Stimulated activated CD8-positive, alpha-beta memory T cell treated with anti-CD3 and anti-CD28 coated beads, Interleukin-15, amount 100 ng/mL, for 48 hours (primary cell): ENCODE results near the gene HRH4.

Experiments used
- DNase-seq, 2 donors: peaks; one replicate each; pipeline ENCODE4 v3.0.0-alpha.2; 2020; ENCODE audit warnings: low read depth in 2 of 2

The HRH4 gene

DNA sequence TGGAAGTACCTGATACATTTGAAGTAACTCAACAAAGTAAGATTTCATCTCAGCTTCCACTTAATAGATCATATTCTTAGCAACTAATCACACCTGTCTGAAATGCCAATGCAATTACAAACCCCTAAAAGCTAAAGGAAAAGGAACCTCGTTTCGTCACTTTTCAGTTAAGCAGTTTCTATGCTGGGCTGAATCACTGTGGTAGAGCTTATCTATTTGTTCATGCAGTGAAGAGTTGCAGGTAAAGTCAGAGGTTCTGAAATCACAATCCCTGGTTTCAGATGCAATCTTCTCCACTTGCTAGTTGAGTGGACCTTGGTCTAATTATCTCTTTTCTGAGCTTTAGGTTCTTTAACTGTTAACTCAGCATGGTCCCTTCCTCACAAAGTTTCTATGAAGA lies 6.3 kb downstream of the HRH4 start:
- no peak for DNase-seq

DNA sequence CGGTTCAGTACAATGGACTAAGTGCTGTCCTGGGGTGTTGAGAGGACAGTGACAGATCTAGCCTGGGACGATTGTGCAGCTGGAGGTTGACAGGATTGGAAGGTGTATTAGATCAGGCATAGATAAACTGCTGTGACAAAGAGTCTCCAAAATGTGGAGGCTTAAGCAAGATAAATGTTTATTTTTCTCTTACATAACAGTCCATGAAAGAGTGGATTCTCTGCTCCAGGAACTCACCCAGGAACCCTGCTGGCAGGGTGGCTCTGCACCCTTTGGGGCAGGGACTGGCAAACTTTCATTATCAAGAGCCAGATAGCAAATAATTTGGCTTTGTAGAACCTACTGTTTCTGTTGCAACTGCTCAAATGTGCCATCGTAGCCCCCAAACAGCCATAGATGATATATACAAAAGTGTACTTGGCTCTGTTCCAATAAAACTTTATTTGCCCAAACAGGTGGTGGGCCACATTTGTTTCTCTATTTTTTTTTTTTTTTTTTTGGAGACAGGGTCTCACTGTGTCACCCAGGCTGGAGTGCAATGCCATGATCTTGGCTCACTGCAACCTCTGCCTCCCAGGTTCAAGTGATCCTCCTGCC lies 9.7 kb downstream of the HRH4 start:
- no peak for DNase-seq

DNA sequence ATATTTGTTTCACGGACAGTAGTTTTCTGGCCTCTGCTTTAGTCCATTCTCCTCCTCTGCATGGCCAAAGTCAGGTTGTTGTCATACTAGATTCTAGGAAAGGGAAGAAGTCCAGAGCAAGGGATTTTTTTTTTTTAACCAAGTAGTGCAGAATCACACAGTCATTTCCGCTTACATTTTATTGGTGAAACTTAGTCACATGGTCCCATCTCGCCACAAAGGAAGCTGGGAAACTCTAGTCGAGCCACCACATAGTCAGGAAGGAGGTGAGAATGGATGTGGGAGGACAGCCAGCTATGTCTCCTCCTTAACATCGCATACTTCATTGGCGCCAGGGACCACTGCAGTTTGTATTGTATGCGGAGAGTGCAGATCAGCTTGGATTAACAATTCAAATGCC lies 10.4 kb downstream of the HRH4 start:
- DNase-seq, result no peak

DNA sequence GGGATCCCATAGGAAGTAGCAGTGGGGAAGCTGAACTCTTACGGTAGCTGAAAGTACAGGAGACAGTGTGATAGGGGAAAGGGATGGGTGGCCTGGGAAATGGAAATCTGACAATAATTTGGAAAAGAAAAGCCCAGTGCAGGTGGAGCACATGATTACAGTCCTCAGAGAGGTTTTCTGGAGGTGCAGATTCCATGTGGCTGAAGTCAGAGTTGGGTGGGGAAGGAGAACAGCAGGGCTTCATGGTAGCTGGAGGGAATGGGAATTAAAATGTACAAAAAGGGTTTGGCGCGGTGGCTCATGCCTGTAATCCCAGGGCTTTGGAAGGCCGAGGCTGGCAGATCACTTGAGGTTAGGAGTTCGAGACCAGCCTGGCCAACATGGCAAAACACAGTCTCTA lies 12.2 kb downstream of the HRH4 start:
- no peak for DNase-seq

DNA sequence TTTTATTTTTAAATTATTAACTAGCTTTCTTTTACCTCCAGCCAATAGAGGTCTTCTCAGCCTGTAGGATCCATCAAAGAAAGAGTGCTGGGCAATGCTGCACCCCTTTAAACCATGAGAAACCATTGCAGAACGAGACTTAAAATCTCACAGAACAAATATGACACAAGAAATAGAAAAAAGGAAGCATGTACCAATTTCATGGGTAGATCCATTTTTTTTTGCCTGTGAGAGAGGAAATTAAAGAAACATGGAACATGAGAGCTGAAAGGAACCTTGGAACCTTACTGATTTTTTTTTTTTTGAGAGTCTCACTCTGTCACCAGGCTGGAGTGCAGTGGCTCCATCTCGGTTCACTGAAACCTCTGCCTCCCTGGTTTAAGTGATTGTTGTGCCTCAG lies 14.0 kb downstream of the HRH4 start:
- no peak for DNase-seq

DNA sequence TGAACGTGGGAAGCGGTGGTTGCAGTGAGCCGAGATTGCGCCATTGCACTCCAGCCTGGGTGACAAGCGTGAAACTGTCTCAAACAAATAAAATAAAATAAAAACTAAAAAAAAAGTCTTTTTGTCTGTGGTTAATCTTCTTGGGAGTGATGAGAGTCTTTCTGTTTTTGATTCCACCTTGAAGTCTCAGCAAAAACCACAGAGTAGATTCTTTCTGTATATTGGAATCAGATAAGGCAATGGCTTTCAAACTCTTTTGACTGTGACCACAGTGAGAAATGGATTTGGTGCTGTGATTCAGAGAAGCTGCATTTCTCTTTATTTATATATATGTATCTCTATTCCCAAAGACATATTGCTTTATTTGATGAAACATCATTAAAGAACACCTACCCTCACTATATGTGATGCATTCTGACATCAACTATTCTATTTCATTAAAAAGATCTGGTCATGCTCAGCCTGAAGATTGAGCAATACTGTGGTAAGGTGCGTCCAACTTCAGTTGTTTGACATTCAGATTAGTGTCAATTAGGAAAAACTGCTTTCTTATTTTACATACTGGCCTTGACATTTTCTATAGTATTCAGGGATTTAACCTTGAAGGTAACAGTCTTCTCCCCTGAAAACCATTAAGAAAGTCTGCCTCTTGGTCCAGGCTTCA lies 15.6 kb downstream of the HRH4 start:
- no peak for DNase-seq

DNA sequence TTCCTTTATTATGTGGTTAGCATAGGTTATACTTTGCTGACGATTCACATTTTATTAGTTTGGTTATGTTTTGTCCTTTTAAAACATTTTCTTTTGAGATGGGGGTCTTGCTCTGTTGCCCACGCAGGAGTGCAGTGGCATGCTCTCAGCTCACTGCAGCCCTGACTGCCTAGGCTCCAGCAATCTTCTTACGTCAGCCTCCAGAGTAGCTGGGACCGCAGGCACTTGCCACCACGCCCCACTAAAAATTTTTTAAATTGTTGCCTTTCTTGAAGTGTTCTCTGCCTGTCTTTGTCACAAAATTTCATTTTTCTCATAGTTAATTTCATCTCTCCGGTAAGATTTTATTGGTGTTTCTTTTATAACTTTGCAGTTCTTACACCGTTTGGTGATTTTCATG lies 18.9 kb downstream of the HRH4 start:
- DNase-seq, result no peak

DNA sequence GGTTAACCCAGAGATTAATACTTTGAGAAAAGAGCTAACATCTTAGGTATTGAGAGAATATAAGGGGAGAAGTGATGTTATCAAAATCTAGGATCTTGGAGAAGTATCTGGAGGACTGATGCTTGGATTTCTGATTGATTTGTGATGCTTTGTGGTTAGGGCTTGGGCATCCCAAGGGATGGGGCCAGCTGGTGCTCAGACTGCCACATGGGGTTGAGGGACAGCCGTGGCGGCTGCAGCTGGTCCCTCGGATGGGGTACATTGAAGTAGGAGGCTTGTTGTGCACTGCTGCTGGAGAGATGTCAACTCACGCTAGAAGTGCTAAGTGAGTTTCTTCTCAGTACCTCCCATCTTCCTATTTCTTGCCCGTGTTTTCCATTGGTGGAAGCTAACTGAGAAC lies 22.4 kb downstream of the HRH4 start:
- DNase-seq, result no peak

DNA sequence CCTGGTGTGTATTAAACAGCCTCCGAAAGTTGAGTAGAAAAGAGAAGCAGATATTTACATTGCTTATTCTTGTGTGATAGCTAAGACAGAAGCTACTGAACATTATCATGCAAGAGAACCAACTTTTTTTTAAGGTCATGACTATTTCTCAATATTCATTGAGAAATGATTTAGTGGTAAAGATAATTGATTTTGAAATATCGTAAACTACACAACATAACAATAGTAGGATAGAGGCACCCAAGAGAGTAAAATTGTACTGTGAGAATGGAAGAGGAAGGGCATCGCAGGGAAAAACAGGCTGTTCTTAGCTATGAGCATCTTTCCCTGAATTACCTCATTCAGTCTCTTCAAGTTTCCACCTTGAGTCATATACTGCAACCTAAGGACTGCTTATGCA lies 25.2 kb downstream of the HRH4 start:
- DNase-seq, result no peak

DNA sequence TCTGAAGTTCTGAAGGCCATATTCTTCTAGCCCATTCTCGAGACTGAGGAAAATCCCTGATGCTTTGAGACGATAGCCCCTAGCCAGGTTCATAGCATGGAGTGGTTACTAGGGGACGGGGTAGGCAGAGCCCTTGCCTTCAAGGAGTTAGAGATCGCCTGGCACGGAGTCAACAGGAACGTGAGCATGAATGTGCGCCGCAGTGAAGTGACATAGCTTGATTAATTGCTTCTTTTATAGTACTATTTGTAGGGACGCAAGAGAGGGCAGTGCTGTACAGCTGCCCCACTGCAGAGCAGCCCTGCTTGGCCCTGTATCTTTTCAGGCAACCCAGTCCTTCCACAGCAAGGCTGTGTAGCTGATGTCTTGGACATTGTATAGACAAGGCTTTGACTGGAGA lies 26.2 kb downstream of the HRH4 start:
- DNase-seq, result no peak

DNA sequence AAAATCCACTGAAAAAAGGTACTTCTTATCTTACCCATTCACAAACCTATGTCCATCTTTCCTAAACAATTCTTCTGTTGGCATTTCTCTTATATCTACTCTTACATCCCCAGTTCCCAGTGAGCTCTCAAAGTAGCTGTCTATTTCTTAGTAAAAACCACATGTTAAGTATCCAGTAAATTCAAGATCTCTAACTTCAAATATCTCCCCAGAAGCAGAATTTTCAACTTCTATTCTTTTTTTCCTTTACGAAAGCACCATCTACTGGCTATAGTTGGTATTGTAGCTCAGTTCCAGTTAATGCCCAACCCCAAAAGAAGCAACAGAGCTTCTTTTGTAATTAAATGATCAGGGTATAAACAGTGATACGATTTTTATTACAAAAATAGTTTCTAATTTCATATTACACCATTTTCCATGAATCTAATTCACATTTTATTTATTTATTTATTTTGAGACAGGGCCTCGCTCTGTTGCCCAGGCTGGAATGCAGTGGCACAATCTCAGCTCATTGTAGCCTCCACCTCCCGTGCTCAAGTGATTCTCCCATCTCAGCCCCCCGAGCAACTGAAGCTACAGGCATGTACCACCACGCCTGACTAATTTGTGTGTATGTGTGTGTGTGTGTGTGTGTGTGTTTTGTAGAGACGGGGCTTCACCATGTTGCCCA lies 28.5 kb downstream of the HRH4 start:
- DNase-seq, result no peak

DNA sequence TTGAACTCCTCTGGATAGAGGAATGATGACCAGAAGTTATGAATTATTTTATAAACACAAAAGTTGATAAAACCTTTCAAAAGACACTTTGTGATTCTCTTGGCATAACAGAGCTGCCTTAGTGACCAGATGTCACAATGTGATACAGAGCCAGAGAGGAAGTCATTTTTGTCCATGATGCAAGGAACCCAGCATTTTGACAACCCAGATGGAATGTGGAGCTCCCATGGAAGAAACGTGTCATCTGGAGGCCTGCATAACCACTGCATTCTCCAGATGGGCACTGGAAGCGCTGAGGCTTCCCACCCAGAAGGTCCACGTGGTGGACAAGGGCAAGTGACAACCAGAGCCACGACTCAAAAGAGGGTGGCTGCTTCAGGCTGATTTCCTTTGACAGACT lies 30.1 kb downstream of the HRH4 start:
- no peak for DNase-seq

DNA sequence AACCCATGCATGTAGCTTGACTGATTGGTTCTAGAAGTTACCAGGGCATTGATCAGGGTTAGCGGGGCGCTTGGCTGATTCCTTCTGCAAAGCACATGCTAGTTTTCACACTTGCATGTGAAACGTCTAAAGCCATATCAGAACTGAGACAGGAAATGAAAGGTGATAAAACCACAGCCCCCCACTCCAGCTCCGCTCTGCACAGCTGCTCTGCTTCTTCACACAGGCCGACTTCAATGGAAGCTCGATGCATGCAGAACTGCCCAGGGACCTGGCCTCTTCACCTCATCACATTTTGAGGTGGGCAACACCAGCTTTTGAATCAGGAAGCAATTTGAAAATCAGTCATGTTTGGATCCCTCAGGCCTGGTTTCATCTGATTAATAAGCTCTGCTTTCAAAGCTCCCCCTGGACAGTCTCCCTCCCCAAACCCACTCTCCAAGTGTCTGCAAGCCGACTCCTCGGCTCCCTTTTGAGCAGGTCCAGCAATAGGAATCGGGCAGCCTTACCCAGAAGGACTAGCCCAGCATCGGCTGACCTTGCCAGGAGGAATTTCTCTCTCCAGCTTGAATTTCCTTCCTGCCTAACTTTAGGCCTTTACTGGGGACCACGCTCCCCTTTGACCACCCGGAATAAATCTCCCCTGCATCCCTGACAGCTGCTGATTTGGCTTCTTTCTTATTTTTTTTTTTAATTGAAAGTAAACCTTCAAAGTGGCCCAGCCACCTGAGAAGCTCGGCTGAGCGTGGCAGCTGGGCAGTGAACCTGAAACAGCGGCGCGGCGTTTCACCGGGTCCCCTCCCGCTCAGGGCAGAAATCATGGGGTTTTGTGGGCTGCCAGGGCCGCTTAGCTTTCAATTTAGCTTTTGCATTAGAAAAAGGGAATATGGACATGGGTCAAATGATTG lies 31.7 kb downstream of the HRH4 start:
- peak; percentile 19 to 21 for DNase-seq

DNA sequence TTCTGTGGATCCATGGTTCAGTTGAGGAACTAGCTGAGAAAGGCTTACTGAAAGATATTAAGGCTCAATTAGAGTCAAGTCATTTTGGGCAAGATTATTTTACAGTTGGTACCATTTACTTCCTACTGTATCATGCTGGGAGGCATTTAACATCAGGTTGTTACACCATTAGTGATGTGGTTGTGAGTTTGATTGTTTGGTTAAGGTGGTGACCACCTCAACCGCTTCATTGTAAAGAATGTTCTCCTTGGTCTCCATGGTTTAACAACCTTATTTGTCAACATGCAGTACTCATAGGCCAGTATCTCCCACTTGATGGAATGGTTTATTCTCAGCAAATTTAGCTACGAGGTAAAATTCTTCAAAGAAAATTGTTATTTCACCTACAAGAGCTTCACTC lies 34.1 kb downstream of the HRH4 start:
- DNase-seq, result no peak

DNA sequence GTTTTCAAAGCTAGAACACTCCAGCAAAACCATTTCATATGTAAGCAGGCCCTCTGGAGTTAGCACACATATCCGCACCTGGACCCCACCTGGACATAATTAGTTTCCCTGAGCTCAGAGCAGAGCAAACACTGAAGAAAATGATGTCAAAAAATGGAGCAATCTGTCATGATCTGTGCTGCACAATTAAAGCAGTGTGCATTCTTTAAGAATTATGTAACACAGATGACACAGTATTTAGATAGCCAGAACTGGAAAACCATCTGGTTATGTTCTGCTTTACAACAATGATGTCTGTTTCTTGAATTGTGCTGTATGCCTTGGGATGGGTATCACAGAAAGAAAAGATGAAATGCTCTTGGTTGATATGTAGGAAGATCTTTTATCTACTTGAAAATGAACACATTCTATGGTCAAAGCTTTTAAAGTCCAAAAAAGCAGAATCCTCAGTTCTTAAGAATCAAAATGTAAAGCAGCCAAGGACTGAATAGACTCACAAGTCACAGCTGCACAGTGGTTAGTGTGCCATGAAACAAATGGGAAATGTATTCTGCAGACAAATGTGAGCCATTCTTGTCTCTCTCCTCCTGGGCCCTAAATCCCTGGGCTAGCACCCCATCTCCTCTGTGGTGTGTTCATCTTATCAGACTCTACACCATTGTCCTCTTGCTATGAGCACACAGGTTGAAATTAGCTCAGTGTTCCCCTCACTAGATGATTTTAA lies 36.8 kb downstream of the HRH4 start:
- no peak for DNase-seq

DNA sequence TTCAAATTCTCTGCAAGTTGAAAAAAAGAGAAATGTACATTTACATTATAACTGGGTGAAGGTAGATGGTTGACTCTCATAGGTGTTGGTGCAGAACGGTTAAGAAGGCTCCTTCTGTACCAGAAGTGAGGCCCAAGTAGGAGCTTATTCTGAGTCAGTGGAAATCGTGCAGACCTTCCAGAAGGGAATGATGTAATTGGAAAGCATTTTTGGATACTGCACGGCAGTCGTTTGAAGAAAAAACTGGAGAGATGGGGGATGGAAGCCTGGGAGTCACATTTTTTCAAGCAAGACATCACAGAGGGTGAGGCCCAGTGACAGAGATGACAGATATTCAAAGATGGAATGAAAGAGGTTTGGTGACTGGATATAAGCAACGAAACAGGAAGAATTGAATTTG lies 39.4 kb downstream of the HRH4 start:
- DNase-seq, result no peak

DNA sequence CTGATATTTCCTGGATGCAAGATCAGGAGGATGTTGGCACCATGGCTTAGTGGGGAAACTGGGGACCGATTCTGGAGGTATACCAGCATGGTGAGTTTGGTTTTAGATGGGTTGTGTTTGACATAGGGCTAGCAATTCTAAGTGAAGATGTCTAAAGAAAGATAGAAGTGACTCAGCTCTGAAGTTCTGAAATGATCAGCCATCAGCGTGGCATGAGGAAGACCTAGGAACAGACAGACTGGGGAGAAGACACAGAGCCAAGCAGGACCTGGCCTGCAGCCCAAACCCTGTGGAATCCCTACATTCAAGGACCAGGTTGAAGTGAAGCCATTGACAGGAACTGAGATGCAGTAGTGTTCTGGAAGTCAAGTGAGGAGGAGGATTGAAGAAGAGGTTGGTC lies 39.8 kb downstream of the HRH4 start:
- no peak for DNase-seq

DNA sequence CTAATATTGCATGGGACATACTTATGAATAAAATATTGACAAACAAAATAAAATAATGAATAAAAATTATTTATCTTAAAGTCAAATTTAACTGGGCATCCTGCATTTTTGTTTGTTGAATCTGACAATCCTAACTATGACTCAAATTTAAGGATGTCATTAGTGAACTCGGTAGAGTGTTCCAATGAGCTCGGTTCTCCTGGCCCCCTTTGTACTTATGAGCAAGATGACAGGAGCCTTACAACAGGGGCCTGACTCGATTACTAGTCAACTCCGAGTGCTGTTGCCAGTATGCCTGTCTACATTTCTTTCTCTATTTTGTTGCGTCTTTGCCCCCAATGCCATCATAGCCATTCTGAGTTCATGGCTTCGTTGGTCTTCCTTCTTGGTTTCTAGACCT lies 40.3 kb downstream of the HRH4 start:
- no peak for DNase-seq

DNA sequence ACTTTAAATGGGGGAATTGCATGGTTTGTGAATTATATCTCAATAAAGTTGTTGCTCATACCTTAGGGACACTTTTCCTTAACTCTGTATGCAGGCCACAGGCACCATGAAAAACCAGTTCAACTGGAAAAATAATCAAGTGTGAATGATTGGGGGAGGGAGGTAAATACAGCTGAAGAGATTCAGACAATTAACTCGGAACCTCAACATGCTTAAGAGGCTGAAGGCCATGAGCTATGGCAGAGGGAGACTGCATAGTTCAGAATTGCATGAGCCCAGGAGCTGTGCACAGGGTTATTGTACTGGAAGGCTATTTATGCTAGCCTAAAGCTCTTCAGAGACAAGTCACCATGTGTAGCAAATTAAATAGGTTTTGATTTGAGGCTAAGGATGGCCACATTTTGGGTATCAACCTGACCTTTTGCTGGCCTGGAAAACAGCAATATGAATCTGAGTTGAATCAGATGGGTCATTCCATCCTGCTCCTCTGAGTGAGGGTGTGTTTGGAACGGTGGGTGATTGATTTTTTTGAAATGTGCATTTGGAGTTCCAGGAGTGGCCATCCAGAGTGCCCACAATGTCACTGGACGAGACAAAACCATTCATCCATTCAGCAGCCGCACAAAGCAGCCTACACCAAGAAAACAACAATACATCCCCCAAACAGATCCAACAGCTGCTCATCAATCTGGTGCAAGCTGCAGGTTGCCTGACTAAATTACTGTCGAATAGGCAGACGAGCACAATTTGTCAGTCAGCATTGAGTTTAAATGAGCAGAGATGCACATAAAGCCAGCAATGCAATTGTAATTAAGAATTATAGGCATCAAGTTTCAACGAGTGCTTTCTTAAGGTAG lies 42.5 kb downstream of the HRH4 start:
- DNase-seq, result no peak

DNA sequence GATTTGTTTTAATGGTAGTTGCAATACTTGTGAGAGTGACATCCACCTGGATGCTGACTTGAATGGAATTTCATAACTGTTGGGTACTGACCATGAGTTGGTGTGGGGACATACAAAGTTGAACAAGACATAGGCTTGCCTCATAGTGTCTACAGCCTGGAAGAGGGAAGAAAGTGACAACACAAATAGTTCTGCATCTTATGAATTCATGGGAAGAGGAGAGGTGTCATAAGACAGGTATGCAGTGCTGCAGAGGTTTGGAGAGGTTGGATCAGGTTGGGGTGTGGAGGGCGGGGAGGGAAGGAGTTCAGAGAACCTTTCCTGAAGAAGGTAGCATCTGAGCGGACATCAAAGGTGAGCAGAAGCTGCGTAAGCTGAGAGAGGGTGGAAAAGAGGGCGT lies 44.0 kb downstream of the HRH4 start:
- DNase-seq, result no peak

DNA sequence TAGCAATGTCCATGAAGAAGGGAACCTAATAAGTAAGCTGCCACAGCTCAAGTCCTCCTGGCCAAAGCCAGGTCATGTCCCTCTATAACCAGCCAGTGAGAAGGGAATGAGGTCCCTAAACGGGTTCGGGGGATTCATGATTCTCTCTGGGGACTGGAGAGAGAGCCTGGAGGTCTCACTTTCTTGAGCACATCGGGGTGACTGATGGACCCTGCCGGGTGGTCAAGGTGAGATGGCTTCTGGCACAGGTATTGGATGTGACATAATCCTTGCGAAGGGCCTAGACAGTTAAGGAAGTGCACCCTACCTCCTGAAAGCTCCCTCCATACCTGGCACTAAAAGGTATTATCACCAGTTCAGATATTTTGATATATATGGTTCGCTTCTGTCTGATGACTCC lies 45.7 kb downstream of the HRH4 start:
- no peak for DNase-seq
